Right renal pelvis (tissue), 4 donors: ENCODE data around the gene MICAL2. TPM values are rescaled to one million over a fixed set of nuclear protein-coding genes. Genes with fewer than 3 reads are reported as not detected.

ENCODE experiments used
- DNase-seq, 4 donors: peaks; one replicate each; pipeline ENCODE4 v3.0.0-alpha.2; 2013; ENCODE audit warnings: low read depth in 4 of 4, low spot score in 3 of 4, missing footprints in 1 of 4
- polyA plus RNA-seq, 4 donors: library from polyadenylated mRNA; unstranded; fragments of 120-200 nt; gene quantifications; one replicate each; pipeline ENCODE4 v1.2.1, GENCODE V29; 2013; ENCODE audit not compliant: insufficient read length in 4 of 4

MICAL2 gene
- polyA plus RNA-seq, 4 donors, result 6.3 to 9.4 (median 8.0) TPM

GRCh38 chr11:12113294-12113693 lies 2.9 kb downstream of the MICAL2 start:
- no peak for DNase-seq

DNA sequence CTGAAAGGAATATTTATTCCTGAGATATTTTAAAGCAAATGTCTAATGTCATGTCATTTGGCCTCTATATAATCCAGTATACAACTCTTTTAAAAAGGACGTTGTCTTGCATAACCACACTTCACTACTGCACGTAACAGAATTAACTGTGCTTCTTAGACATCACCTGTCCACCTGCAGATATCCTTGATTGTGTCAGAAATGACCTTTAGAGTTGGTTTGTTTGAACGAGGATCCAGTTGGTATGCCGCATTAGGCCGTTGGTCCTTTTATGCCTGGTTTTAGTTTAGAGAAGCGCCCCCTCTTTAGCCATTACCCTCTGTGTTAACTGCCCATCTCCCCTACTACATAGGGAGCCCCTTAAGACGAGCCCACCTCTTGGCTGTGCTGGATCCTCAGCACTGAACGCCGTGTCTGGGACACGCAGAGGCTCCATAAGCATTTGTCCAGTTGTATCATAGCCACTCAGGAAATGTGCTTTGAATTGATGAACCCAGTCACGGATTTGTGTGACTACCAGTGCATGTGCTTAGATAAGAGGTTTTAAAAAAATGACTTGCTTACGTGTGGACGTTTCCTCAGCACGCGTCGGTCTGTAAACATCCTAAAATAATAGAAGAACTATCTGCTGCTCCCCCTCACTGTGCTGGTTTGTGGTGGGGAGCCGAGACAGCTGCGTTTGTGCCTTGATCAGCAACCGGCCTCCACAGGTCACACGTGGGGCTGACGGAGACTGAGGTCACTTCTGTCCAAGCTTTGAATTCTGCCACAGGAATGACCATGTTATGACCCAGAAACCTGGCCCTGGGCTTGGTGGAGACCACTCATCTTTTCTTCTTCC lies 4.0 kb downstream of the MICAL2 start:
- no peak for DNase-seq

- DNase-seq, result no peak
Measured at GRCh38 chr11:12116425-12117032, 6.1 kb downstream of the MICAL2 start.

DNA sequence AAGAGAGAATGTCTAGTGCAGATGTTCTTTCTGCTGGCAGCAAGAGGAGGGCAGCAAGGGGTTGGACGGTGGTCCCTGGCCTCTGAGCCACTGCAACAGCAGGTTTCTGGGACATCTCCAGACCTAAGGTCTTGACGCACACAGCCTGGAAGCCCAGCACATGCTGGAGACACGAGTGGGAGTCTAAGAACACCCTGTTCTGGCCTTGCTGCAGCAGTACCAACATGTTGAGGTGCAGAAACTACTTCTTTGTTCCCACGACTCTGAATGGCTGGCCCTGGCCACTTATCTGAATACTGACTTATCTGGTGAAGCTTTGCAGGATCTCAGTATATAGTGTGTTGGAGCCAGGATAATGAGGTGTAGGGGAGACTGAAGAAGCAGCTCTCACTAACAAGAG lies 6.8 kb downstream of the MICAL2 start:
- DNase-seq, result no peak

DNA sequence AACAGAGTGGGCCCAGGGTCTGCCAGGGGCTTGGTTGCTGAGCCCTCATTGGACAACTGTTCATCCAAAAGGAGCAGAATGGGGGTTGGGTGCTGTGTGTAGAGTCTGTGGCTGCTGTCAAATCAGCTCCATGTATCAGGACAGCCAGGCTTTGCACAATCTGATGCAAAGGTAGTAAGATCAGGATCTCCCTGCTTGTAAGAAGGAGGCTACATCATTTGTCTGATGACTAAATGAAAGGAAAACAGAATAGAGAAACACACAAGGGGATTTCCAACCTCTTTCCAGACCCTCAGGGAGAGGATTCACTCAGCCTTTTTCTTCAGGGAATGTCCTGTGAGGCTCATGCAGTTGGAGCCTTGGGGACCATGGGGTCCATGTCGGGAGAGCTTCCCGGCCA lies 7.2 kb downstream of the MICAL2 start:
- DNase-seq, result no peak

- DNase-seq, result no peak
Measured at GRCh38 chr11:12118949-12119348, 8.6 kb downstream of the MICAL2 start.

DNA sequence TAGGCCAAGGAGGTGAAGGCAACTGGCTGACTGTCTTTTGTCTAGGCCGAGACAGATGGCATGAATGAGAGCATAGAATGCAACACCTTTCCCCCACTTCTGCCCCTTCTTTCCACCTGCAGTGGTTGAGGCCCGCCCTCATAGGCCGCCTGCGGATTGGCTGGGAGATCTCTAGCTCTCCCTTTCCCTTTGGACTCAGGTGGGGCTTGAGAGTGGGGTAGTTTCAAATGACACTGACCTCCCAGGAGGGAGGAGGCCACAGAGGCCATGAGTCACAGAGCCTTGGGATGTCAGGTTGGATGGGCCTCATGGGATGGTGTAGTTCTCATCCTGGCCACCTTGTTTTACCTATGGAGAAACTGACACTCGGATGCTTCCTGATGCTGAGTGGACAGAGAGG lies 9.1 kb downstream of the MICAL2 start:
- no peak for DNase-seq

- no peak for DNase-seq
Measured at GRCh38 chr11:12120031-12121008, 9.9 kb downstream of the MICAL2 start.

DNA sequence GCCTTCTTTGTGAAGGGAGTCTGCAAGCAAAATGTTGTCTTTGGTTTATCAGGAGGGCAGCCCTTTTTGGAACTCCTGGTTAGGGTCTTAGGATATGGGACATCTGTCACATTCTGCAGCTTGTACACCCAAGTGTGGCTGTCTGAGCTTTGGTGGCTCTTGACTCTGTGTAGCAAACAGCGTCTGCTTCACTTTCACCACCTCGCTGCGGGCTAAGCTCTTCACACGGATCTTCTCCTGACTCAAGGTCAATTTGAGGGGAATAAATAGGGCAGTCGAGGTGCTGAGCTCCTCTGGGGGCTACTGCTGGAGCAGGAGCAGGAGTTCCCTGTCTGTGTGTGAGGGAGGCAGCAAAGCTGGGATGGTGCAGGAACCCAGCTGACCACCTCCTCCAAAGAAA lies 10.6 kb downstream of the MICAL2 start:
- no peak for DNase-seq

GRCh38 chr11:12121517-12121916 lies 11.1 kb downstream of the MICAL2 start:
- DNase-seq, result no peak

DNA sequence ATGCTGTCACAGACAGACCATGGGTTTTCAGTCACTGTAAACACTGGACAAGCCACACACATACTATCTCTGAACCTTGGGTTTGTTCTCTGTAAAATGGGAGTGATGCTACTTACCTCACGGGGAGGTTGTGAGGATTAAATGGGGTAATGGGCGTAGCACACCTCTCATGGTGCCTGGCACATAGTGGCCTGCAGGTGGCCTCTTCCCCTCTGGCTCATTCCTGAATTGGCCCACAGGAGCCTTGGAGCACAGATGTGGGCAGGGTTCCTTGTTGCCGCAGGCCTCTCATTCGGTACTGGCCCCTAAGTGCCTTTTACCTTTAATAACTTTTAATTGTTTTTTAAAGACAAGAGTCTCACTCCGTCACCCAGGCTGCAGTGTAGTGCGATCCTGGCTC lies 11.7 kb downstream of the MICAL2 start:
- no peak for DNase-seq

DNA sequence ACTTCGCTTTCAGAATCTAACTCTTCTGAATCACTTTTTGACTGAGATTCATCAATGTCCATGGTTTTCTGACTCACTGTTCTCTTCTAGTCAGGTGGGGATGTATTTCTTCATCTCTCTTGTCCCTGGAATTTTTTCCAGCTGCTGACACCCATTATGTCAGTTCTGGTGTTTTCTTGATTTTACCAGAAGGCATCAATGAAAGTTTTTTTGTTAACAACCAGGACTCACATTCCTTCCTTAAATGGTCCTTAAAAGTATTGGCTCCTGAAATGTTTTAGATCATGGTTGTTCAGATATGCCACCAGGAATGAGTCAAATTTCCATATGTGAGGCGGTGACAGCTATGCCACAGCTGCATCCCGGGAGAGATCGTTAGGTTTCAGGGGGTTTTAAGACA lies 12.9 kb downstream of the MICAL2 start:
- DNase-seq, result no peak

- no peak for DNase-seq
Measured at GRCh38 chr11:12123799-12124198, 13.4 kb downstream of the MICAL2 start.

DNA sequence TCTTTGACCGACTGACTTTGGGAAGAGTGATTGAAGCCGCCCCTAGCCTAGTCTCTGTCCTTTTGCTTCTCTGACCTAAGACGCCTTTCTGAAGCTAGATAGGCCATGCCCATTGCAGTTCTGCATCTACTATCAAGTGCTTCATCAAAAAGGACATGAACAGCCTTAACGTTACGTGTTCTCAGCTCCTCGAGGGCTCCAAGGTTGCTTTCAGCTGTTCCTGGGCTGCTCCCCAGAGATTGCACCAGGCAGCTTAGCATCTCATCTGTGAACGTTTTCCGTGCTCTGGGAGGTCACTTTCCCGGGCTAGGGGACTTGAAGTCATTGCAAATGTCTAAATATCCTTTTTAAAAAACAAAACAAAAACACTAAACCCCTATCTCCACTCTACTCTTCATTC lies 13.9 kb downstream of the MICAL2 start:
- DNase-seq, result no peak

DNA sequence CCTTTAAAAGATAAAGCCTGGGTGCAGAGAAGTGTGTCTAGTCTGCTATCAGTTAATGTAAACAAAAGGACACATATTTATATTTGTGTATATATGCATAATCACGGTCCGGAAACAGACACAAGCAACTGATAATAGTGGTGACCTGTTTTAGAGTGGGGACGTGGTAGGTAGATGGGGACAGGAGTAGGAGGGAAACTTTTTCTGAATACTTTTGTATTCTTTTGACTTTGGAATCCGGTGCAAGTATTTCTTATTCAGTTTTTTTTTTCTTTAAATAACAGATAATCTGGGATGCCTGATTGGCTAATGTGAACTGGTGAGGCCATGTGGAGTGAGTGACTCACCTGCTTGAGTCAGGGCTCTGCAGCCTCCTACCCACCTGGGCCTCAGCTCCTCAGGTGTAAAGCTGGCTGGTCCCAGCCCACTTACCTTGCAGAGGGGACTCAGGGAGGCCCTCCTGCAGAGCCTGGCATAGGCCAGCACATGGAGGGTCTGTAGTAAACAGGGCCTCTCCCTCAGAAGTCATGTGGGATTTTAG lies 15.3 kb downstream of the MICAL2 start:
- DNase-seq, result no peak

DNA sequence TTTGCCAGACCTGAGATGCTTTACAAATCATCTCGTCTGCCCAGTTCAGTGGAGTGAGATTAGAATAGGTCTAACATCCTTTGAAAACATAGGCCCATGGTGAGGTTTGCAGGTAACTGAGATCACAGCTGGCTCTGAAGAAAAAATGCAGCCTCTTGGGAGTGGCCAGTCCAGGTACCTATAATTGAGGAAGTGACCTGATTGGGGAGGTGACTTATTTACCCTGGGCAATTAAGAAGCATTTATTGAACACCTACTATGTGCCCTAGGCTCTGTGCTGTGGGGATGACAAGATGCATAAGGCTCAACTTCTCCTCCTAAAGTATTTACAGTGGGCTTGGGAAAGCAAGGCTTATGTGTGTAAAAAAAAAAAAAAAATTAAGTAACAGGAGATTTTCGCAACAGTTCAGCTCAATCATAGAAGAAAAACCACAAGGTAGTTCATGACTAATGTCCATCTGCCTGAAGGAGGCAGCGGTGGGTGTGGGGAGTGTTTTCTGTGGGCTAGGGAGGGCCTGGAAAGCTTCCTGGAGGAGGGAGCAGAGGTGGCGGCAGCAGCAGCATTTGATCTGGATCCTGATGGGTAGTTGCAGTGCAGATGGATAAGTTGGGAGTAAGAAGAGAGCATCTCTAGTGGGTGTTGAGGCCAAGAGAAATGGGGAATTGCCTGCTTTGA lies 16.1 kb downstream of the MICAL2 start:
- DNase-seq, result no peak

DNA sequence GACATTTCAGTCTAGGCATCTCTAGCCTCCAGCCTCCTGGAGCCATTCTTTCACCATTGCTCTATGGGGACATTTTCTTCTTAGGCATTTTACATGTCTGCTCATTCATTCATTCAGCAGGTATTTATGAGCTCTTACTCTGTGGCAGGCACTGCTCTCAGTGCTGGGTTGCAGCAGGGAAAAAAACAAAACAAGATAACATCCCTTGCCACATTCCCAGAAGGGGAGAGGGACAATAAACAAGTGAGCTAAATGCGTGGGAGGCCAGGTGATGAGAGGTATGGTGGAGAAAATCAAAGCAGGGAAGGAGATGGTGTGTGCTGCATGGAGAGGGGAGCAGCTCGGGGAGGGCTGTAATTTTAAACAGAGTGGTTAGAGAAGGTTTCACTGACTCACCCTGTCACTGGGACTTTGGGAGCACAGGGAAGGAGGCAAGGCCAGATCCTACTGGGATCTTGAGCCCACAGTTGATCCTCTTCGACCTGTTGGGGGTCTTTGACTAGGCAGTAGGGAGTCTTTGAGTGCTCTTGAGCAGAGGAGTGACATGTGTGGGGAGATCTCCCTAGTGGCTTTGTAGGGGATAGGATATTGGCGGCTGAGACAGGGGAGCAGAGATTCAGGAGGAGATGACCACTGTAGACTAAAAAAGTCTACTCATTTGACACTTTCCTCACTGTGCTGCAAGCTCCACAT lies 17.0 kb downstream of the MICAL2 start:
- DNase-seq, result no peak

- DNase-seq, result no peak
Measured at GRCh38 chr11:12128301-12128751, 17.9 kb downstream of the MICAL2 start.

DNA sequence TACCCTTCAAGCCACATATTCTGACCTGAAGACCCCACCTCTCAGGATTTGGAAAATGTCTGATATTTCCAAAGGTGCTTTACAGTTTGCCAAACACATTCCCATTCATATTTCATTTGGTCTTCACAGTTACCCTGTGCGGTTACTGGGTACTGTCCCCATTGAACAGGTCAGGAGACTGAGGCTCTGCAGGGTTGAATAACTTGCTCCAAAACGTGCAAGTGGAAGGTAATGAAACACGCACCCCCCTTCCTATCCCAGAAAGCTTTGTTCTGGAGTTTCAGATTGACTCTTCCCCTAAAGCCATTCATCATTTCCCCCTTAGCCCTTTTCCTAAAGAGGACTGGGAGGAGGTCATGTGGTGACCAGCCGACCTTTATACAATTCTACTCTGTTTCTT lies 18.8 kb downstream of the MICAL2 start:
- no peak for DNase-seq
